Measurements from ENCODE around the gene HUNK. TPM values are rescaled to one million over a fixed set of nuclear protein-coding genes. Genes with fewer than 3 reads are reported as not detected.

Gene HUNK
- total RNA-seq, 2 donors from 2014 or later, result 0.27 to 0.42 TPM

DNA sequence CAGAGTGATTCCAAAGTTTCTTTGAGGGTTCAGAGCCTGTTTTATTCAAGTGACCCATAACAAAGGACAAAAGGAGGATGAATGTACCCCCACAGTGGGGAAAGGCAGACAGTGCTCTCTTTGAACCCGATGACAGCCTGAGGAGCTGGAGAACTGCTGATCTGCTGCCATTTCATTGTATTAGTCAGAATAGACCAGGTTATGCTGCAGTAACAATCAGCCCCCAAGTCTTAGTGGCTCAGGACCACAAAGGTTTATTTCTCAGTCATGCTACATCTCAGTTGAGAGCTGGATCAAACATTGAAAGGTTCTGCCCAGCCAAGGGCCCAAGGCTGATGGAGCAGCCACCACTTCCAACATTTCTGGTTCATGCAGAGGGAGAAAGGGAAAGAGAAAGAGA, 88.9 kb downstream of the HUNK start:
- no peak overlapping the region for H3K27ac ChIP-seq
- H3K4me1 ChIP-seq (ENCODE audit: control insufficient read depth in 1 of 2, low read depth in 2 of 2), result no peaks in the 10 kb centered on the region
- no peak for DNase-seq (ENCODE audit: low spot score)
- H3K36me3 ChIP-seq, result no peaks in the 10 kb centered on the region
- ATAC-seq (ENCODE audit: insufficient number of reproducible peaks, low FRiP score, low read depth), result no peak
- H3K9me3 ChIP-seq, result no peaks in the 10 kb centered on the region
- H3K4me3 ChIP-seq, result no peak overlapping the region
- no peaks in the 10 kb centered on the region for H3K27me3 ChIP-seq (replicated peaks; ENCODE audit: insufficient read depth)
- TF ChIP-seq, protein P1, sequence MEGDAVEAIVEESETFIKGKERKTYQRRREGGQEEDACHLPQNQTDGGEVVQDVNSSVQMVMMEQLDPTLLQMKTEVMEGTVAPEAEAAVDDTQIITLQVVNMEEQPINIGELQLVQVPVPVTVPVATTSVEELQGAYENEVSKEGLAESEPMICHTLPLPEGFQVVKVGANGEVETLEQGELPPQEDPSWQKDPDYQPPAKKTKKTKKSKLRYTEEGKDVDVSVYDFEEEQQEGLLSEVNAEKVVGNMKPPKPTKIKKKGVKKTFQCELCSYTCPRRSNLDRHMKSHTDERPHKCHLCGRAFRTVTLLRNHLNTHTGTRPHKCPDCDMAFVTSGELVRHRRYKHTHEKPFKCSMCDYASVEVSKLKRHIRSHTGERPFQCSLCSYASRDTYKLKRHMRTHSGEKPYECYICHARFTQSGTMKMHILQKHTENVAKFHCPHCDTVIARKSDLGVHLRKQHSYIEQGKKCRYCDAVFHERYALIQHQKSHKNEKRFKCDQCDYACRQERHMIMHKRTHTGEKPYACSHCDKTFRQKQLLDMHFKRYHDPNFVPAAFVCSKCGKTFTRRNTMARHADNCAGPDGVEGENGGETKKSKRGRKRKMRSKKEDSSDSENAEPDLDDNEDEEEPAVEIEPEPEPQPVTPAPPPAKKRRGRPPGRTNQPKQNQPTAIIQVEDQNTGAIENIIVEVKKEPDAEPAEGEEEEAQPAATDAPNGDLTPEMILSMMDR (IDR thresholded peaks at IDR 0.05), result no peak

DNA sequence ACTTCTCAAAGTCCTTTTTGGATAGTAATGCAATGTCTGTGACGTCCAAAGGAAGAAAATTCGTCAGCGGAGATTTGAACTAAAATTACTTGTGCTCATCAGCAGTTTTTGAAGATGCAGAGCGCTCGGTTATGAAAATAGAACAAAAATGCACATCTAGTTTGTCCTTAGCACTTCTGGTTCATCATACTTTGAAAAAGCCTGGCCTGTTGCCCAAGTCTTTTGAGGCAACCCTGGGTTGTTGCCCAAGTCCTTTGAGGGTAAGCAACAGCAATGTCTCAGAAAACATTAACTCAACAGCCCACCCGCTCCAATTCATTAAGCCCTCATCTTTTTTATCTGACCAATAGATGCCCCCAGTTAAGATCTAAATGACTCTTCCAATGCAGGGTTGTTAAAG, 91.9 kb downstream of the HUNK start:
- TF ChIP-seq, protein P1 (IDR thresholded peaks at IDR 0.05), result no peak
- no peaks in the 10 kb centered on the region for H3K4me1 ChIP-seq (ENCODE audit: control insufficient read depth in 1 of 2, low read depth in 2 of 2)
- H3K27ac ChIP-seq, result no peak overlapping the region
- no peak for ATAC-seq (ENCODE audit: insufficient number of reproducible peaks, low FRiP score, low read depth)
- H3K36me3 ChIP-seq, result no peaks in the 10 kb centered on the region
- no peak for DNase-seq (ENCODE audit: low spot score)
- no peaks in the 10 kb centered on the region for H3K27me3 ChIP-seq (replicated peaks; ENCODE audit: insufficient read depth)
- H3K9me3 ChIP-seq, result no peaks in the 10 kb centered on the region
- no peak overlapping the region for H3K4me3 ChIP-seq

DNA sequence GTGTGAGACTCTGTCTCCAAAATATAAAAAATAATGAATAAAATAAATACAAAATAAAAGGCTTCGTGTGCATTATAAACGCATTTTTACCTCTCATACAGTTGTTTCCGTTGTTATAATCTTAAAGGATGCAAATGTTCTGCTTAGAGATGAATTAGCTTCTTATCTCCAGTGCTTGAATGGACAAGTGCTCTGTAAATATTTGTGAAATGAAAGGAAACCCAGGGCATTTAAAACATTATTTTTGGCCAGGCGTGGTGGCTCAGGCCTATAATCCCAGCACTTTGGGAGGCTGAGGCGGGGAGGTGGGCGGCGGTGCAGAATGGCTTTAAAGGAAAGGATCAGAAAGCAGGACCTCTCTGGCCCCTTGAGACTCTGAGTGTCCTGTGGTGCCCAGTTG, 94.5 kb downstream of the HUNK start:
- no peaks in the 10 kb centered on the region for H3K27me3 ChIP-seq (replicated peaks; ENCODE audit: insufficient read depth)
- H3K9me3 ChIP-seq, result no peaks in the 10 kb centered on the region
- ATAC-seq (ENCODE audit: insufficient number of reproducible peaks, low FRiP score, low read depth) (no peak), DNase-seq (ENCODE audit: low spot score) (no peak)
- TF ChIP-seq, protein P1 (IDR thresholded peaks at IDR 0.05), result no peak
- H3K27ac ChIP-seq, result no peak overlapping the region
- H3K4me3 ChIP-seq, result no peak overlapping the region
- H3K4me1 ChIP-seq (ENCODE audit: control insufficient read depth in 1 of 2, low read depth in 2 of 2), result no peaks in the 10 kb centered on the region
- no peaks in the 10 kb centered on the region for H3K36me3 ChIP-seq

DNA sequence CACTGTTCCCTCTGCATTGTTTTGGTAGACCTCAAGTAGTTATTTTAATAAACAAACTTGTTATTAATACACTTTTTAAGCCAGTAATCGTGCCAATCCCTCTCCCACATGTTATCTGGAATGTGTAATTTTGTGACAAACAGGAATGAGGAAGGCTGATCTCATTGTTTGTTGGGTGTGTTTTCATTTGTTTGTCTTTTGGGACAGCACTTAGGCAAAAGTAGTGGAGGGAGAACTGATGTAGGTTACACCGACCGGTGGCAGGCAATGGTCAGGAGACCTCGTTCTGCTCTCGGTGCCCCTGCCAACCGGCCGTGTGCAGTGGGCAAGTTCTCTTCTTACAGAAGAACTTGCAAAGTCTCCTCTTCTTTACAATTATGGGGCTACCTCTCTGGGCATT, 99.8 kb downstream of the HUNK start:
- Histone ChIP-seq H3K27ac (no peak overlapping the region), H3K4me1 (ENCODE audit: control insufficient read depth in 1 of 2, low read depth in 2 of 2) (no peaks in the 10 kb centered on the region), H3K27me3 (replicated peaks; ENCODE audit: insufficient read depth) (no peaks in the 10 kb centered on the region), H3K9me3 (no peaks in the 10 kb centered on the region), H3K36me3 (no peaks in the 10 kb centered on the region), H3K4me3 (no peak overlapping the region)
- TF ChIP-seq, protein P1 (IDR thresholded peaks at IDR 0.05), result no peak
- ATAC-seq (ENCODE audit: insufficient number of reproducible peaks, low FRiP score, low read depth) (no peak), DNase-seq (ENCODE audit: low spot score) (no peak)

DNA sequence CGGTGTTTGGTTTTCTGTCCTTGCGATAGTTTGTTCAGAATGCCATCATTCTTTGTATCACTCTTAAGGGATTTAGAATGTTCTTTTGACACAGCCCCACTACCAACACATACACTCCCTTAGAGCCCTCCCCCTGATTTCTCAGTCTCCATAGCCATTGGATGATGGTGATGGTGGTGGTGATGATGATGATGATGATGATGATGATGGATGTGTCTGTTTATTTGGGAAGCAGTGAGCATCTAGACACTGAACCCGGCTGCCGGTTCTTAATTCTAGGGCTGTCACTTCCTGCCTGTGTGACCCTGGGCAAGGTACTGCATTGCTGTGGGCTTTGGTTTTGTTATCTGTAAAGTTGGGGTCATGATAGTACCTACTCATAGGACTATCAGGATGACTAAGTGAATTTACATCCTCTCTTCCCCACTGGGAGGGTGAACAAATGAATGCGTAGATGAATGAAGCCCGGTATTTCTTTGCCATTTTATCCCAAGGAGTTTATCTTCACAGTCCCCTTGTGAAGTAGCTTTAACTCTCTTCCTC, 100.7 kb downstream of the HUNK start:
- TF ChIP-seq, protein P1 (IDR thresholded peaks at IDR 0.05), result no peak
- Histone ChIP-seq H3K36me3 (no peaks in the 10 kb centered on the region), H3K4me1 (ENCODE audit: control insufficient read depth in 1 of 2, low read depth in 2 of 2) (no peaks in the 10 kb centered on the region), H3K4me3 (no peak overlapping the region), H3K27me3 (replicated peaks; ENCODE audit: insufficient read depth) (no peaks in the 10 kb centered on the region), H3K9me3 (no peaks in the 10 kb centered on the region), H3K27ac (no peak overlapping the region)
- no peak for ATAC-seq (ENCODE audit: insufficient number of reproducible peaks, low FRiP score, low read depth)
- no peak for DNase-seq (ENCODE audit: low spot score)
